Stimulated activated CD8-positive, alpha-beta memory T cell treated with anti-CD3 and anti-CD28 coated beads, Interleukin-15, amount 100 ng/mL, for 24 hours (primary cell): ENCODE measurements around the gene CEPT1.
A peak's percentile ranks its signal among the peaks of the same experiment; 100 is the strongest.

Experiments used
- DNase-seq: peaks from one replicate; pipeline ENCODE4 v3.0.0-alpha.2; 2020; ENCODE audit warnings: low read depth

Gene CEPT1

GRCh38 chr1:111192658-111193519 is 52.9 kb downstream of the CEPT1 start:
- DNase-seq = no peak

- DNase-seq = no peak
Measured at GRCh38 chr1:111193712-111194480, 53.9 kb downstream of the CEPT1 start.

- no peak for DNase-seq
Measured at GRCh38 chr1:111195002-111195684, 55.1 kb downstream of the CEPT1 start.

GRCh38 chr1:111196213-111196612 is 56.2 kb downstream of the CEPT1 start:
- no peak for DNase-seq

- DNase-seq = no peak
Measured at GRCh38 chr1:111197598-111198284, 57.7 kb downstream of the CEPT1 start.

- no peak for DNase-seq
Measured at GRCh38 chr1:111198836-111199235, 58.8 kb downstream of the CEPT1 start.

- DNase-seq = no peak
Measured at GRCh38 chr1:111199329-111199728, 59.3 kb downstream of the CEPT1 start.

- DNase-seq = no peak
Measured at GRCh38 chr1:111199881-111200801, 60.1 kb downstream of the CEPT1 start, which contains the start of gene DENND2D. Gene DENND2D, minus strand, starts transcription at chr1:111200646. Its CDS starts 187 bp downstream, at chr1:111200459.

GRCh38 chr1:111200802-111201161 is 60.8 kb downstream of the CEPT1 start:
- DNase-seq = no peak

- no peak for DNase-seq
Measured at GRCh38 chr1:111201275-111202090, 61.5 kb downstream of the CEPT1 start.

GRCh38 chr1:111202366-111202706 is 62.3 kb downstream of the CEPT1 start:
- no peak for DNase-seq

- DNase-seq = no peak
Measured at GRCh38 chr1:111202707-111203623, 62.9 kb downstream of the CEPT1 start.

GRCh38 chr1:111203681-111204200 is 63.7 kb downstream of the CEPT1 start:
- DNase-seq = peak; percentile 60

- DNase-seq = no peak
Measured at GRCh38 chr1:111204201-111204982, 64.4 kb downstream of the CEPT1 start.

- DNase-seq = no peak
Measured at GRCh38 chr1:111204983-111205713, 65.1 kb downstream of the CEPT1 start.

- no peak for DNase-seq
Measured at GRCh38 chr1:111205714-111206050, 65.7 kb downstream of the CEPT1 start.

GRCh38 chr1:111208921-111209320 is 68.9 kb downstream of the CEPT1 start:
- no peak for DNase-seq
